ENCODE measurements around the gene GALNS.

The GALNS gene

DNA sequence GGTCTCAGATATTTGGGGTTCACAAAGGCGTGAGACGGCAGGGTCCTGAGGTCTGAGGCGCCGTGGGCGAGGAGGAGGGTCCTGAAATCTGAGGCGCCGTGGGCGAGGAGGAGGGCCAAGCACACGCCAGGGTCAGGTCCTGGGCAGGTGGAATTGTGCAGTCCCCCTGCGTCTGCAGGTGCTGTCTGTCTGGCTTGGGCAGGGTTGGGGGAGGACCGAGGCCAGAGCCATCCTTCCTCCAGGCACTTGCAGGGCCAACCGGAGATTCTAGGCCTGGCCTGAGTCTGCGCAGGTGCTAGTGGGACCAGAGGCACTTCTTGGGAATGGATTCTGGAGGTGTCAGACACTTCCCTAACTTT, 42.6 kb downstream of the GALNS start:
- DNase-seq, result no peak

DNA sequence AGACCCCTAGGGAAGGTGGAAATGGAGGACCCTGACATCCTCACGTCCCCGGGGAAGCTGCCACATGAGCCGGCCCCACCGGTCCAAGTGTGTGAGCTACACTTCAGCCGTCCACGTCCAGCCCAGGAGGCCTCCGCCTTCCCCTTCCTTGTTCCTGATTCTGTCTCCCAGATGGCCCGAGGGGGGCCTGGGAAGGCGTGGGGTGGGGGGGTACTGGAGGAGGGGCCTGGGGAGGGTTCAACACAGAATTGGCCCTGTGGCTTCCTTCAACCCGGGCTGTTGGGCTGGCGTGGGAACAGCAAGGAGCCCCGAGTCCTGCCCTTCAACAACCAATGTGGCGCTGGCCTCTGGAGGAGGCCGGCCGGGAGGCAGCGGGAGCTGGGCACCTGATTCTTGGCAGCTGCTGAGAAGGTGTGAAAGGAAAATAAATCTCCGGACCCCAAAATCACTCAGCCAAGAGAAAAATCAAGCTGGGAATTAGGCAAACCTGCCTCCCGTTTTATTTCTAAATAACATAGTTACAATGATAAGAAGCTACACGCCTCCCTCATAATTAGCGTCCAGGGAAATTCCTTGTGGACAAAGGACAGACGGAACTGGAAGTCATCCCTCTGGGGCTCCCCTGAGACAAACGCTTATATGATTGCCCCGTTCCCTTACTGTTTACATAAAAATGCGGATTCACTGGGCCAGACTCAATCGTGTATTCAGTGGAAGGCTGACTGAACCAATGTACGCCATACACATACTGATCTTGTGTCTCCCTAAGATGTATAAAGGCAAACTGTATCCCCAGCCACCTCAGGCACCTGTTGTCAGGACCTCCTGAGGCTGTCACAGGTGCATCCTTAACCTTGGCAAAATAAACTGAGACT, 43.2 kb downstream of the GALNS start:
- DNase-seq, result peak; percentile 3

DNA sequence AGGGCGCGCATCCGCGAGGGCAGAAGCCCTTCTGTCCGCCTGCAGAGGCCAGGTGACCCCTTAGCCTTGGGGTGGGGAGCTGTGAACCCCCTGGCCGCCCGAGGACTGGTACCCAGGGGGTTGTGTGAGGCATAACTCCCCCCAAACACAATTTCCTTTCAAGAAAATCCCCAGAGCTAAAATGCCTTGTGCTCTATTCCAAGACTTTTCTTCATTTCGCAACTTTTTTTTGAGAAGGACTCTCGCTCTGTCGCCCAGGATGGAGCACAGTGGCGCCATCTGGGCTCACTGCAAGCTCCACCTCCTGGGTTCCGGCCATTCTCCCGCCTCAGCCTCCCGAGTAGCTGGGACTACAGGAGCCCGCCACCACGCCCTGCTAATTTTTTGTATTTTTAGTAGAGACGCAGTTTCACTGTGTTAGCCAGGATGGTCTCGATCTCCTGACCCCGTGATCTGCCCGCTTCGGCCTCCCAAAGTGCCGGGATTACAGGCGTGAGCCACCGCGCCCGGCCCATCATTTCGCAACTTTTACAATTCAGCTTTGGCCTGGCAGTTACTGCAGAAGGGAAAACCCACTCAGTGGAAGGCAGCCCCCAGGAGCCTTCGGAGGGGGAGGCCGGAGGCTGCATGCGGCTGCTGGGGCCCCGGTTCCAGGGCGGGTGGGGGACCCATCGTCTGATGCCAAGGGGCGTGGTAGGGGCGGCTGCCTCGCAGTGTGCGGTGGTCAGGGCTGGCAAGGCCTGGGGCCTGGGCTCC, 44.1 kb downstream of the GALNS start:
- DNase-seq, result no peak

DNA sequence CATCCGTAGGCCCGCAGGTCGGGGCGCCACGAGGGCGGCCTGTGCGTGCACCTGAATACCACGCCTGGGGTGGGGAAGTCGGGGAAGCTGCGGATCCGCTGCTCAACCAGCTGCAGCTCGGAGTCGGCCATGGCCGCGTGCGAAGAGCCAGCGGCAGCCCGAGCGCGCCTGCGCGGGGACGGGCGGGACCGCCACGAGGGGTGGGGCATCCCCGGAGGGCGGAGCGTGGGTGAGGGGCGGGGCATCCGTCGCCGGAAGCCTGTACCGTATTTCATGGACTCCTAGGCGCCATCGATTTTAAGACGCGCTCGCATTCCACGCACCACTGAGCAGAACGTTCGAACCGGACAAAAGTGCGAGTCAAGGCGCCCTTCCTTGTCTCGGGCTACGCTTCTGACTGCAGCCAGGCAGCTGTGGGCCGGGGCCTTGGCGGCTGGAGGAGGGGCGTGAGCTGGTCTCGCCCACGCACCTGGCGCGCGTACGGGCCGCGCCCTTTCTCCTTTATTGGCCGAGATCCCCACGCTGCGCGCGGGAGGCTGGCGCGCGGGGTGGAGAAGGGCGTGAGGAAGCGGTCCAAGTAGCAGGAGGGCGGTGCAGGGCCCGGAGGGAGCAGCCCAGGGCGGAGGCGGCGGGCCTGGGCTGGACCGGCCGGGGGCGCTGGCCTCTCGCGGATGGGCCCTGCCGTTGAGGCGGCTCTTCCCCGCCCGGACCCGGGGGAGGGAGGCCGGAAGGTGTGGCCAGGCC, 44.8 kb downstream of the GALNS start, which contains the start of gene APRT:
Gene APRT, minus strand, starts transcription at position 160 of the 744 bp plus-strand sequence. Its CDS starts 29 bp downstream, at position 131.
- DNase-seq, result peak; percentile 80

DNA sequence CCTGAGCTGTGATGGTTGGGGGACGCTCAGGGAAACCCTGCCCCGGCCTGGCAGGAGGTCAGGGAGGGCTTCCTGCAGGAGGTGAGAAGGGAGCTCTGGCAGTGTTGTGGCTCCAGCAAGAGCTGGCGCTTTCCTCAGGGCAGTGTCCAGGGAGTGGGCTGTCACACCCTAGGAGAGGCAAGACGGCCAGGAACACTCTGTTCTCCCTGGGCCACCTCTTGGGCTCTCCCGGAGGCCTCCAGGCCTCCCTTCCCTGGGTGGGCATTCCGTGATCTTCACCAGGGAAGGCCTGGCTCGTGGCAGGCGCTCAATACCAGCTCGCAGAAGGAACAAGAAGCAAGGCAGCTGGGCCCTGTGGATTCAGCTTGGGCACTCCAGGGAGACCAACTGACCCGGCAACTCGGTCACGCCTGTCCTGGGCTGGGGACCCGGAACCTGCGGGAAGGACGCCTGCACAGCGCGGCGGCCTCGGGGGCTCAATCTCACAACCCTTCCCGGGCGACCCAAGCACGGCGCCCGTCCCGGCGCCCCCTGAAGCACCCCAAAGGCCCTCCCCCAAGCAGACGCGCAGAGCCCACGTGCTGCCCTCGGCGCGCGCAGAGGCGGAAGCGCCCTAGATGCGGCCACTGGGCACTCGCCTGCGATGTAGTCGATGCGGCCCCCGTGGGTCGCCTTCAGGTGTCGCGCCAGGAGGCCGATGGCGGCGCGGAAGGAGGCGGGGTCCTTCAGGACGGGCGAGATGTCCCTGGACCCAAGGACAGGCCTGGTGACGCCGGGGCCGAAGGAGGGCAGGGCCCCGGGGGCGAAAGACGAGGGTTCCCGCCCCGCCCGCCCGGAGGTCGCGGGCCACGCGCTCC, 45.6 kb downstream of the GALNS start:
- DNase-seq, result peak; percentile 62

DNA sequence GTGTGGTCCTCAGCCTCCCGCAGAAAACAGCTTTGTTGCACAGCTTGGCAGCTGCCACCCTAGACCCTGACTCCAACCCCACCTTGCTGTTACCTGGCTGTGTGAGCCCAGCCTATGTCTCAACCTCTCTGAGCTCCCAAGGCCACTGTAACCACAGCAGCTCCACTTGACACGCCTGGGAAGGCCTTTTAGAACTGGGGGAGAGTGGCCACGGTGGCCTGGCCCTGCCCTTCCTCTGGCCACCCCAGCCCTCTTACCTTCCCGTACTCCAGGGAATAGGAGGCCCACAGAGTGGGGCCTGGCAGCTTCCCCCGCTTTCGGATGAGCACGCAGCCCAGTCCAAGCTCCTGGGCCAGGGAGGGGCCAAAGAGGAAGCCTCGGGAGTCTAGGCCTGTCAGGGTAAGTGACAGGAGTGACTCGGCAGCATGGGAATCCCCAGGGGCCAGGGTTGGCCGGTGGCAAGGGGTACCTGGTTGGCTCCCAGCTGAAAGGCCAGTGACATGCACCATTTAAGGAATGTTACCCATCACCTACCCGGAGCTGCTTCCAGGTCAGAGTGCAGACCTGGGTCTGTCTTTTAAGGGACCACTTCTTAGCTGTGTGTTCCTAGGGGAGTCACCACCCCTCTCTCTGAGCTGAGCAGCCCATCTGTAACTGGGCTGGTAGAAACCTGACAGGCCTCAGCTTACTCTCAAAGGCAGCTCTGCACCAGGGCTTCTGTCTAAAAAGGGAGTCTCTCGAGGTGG, 46.4 kb downstream of the GALNS start:
- no peak for DNase-seq

DNA sequence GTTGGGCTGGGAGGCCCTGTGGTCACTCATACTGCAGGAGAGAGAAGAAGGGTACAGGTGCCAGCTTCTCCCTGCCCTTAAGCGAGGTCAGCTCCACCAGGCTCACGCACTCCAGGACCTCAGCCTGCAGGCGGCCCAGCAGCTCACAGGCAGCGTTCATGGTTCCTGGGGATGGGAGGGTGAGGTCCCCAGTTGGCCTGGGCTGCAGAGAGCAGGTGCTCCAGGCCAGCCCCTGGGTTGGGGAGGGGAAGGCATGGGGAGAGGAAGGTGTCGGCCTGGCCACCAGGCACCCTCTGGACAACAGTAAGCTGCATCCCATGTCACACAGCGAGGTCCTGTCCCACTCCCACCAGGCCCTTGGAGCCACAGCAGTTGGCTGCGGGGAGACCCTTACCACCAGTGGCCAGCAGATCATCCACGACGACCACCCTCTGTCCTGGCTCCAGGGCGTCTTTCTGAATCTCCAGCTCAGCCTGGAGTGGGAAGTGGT, 47.0 kb downstream of the GALNS start:
- no peak for DNase-seq

DNA sequence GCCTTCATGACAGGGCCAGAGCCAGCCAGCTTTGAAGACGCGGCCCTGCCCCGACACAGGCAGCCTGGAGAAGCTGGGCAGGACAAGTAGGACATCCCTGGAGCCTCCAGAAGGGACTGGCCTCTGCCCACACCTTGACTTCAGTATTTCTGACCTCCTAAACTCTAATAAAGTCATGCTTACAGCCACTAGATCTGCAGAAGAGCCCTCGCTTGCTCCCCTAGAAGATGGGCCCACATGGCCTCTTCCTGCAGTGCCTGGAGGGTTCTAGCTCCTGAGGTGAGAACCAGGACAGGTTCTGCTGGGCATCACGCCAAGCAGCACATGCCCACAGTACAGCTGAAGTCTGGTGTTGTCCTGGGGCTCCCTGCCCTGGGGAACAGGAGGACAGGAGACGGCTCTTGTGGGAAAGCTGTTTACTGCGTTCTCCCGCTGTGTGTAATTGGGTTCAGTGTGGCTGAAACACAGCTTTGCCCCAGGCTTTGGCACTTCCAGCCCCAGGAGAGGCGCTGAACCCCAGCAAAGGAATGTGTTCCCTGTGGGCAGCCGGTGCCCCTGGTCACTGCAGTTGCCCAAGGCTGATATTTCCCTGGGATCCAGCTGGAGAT, 47.6 kb downstream of the GALNS start:
- DNase-seq, result no peak

DNA sequence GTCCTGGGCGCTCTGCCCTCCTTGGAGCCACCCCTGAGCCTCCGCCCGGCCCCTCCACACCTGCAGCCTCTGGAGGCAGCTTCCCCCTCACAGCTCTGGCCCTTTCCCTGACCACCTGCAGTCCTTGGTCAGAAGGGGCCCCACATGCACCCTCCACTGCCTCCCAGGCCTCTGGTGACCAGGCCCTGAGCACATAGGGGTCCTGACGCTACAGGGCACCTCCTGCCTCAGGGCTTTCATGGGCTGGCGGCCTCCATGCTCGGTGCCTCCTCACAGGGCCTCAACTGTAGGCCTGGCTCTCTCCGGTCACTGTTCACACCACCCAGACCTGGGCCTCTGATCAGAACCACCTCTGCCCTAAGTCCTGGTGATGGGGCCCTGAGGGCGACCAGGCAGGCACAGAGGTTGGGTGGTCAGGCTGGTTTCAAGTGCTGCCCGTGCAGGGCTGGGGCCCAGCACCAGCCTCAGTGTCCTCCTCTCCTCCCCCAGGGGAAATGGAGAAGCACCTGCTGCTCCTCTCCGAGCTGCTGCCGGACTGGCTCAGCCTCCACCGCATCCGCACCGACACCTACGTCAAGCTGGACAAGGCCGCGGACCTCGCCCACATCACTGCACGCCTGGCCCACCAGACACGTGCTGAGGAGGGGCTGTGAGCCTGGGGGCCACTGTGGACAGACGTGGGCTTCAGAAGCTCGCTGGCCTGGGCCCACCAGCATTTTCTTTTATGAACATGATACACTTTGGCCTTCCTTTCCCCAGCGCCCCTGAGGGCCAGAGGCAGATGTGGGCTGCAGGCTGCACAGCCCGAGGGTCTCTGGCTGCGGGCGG, 48.9 kb downstream of the GALNS start:
- no peak for DNase-seq

DNA sequence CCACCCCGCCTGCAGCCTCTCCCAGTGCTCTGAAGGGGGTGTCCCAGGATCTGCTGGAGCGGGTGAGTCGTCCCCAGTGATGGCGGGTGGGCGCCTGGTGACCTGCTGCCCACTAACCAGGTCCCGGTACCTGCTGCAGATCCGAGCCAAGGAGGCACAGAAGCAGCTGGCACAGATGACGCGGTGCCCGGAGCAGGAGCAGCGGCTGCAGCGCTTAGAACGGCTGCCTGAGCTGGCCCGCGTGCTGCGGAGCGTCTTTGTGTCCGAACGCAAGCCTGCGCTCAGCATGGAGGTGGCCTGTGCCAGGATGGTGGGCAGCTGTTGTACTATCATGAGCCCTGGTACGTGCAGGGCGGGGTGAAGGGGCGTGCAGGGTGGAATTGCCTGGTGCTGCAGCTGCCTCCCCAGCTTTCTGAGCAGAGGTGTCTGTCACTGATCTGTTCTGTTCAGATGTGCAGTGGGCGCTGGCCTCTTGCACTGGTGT, 49.6 kb downstream of the GALNS start:
- no peak for DNase-seq

DNA sequence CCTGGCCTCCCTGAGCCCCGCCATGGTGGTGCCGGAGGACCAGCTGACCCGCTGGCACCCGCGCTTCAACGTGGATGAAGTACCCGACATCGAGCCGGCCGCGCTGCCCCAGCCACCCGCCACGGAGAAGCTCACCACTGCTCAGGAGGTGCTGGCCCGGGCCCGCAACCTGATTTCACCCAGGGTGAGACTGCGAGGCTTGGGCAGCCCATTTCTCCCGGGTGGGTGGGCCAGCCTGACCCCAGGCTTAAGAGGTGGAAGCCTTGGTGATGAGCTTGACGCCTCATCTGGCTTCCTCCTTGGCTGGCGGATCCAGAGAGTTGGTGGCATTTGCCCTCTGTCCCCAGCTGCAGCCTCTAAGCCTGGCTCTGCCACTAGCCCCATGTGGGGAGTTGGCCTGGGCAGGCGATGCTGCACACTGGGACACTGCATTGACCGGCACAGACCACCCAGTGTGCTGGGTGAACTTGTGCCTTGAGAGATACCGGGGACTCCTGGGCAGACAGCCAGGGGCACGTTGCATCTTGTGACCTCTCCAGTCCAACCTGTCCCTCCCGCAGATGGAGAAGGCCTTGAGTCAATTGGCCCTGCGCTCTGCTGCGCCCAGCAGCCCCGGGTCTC, 50.1 kb downstream of the GALNS start:
- DNase-seq, result no peak

DNA sequence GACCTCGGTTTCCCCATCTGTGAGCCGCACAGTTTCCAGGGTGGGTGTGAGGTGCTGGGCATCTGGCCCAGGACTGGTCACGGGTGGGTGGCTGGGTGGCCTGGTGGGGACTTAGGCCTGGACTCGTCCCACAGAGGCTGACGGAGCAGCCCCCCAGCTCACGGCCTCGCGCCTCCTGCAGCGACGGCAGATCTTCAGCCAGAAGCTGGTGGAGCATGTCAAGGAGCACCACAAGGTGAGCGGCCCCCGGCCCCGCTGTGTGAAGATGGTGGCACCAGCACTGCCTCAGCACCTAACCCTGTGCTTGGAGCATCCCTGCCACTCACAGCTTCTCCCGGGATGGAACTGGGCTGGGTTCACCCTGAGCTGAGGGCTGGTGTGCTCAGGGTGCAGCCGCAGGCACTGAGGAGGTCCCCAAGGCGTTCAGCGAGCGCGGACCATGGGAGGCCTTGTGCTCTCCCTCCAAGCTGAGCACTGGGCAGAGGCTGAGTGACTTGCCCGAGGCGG, 50.8 kb downstream of the GALNS start:
- no peak for DNase-seq

DNA sequence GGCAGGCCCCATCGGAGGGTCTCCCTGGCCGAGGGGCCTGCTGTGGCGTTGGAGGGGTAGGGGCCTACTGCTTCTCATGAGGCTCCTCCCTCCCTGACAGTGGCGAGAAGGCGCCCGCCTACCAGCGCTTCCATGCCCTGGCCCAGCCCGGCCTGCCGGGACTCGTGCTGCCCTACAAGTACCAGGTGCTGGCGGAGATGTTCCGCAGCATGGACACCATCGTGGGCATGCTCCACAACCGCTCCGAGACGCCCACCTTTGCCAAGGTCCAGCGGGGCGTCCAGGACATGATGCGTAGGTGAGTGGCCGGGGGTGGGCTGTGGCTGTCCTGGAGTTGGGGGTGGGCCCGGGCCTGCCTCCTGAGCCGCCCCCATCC, 51.4 kb downstream of the GALNS start:
- DNase-seq, result no peak

DNA sequence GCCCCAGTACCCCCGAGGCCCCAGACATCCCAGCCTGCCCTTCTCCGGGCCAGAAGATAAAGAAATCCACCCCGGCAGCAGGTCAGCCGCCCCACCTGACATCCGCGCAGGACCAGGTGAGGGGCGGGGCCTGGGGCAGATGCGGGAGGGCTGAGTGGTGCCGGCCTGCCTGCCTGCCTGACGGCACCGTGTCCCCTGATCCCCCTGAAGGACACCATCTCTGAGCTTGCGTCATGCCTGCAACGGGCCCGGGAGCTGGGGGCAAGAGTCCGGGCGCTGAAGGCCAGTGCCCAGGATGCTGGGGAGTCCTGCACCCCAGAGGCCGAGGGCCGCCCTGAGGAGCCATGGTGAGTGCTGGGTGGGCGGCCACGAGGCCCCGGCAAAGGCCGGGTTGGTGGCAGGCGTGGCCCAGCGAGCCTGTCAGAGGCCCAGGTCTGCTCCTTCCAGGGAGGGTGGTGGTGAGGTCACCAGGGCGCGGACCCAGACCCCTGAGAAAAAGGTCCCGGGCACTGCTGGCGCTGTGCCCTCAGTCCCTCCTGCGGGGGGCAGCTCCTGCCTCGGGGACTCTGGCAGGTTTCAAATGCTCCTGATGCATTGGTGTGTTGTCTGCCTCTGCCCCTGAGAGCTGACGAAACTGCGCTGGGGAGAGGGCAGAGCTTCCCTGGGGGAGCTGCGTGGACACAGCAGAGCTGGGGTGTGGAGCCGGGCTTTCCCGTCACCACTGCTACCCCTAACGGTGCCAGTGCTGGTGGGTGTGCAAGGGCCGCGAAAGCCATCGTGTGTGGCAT, 52.0 kb downstream of the GALNS start:
- DNase-seq, result peak; percentile 20

DNA sequence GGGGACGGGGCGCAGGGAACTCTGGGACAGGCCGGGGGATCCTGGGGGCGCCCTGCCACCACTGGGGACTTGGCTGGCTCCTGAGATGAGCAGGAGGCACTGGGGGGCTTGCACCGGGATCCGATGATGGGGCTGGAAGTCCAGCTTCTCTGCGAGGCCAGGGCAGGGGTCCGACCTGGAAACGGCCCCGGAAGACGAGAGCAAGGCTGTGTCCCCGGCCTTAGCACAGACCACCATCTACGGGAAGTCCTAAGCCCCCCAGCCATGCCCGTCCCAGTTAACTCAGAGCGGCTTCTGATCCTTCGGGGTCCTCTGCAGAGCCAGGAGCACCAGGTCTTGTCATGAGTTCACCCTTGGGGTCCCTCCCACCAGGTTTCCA, 52.6 kb downstream of the GALNS start:
- DNase-seq, result no peak

DNA sequence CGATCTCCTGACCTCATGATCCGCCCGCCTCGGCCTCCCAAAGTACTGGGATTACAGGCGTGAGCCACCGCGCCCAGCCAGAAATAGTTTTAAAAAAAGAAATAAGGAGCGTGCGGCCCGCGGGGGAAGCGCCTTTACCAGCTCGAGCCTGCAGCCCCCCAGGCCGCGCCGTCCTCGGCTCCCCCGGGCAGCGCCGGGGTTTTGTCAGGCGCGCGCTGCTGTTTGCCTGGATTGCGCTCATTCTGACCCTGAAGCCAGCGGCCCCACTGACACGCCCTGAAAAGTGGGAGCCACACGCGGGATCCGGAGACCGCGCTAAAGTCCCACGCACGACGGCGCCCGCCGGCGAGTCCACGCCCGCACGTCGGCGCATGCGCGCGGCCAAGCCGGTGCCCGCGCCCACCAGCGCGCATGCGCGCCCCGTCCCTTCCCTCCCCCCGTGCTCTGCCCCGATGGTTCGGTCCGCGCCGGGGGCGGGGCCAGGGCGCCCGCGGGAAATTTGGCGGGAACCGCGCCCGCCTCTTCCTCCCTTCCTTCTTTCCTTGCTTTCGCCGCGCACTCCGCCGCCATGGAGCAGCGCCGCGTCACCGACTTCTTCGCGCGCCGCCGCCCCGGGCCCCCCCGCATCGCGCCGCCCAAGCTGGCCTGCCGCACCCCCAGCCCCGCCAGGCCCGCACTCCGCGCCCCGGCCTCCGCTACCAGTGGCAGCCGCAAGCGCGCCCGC, 53.3 kb downstream of the GALNS start, which contains the start of gene CDT1:
Gene CDT1, plus strand, starts transcription at position 526 of the 724 bp plus-strand sequence. Its CDS starts 43 bp downstream, at position 569.
- peak; percentile 70 for DNase-seq

DNA sequence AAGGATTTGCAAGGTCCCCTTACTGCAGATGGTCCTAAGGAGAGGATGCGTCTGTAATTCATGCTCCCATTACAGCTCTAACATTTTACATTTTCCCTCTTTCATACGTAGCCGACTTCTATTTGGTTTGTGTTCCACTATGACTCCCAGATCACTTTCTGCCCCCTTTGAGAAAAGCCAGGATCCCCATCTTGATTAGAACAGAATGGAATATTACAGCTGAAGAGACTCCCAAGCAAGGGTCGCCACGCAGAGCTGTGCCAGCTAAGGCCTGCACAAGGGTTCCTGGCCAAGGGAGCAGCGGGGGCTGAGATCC, 56.5 kb downstream of the GALNS start:
- no peak for DNase-seq

Measured in NCI-H2171 treated with DMSO at 0.1 percent for 48 hours (cell line).